GM10266 (cell line): Measurements from ENCODE around the gene APC.

Experiments
- DNase-seq: peaks from one replicate; pipeline ENCODE4 v3.0.0; 2012; ENCODE audit errors: extremely low spot score
- TF ChIP-seq, protein P1 (sequence below): IDR thresholded peaks from 2 replicates; pipeline ENCODE4 v1.5.1; 2012; ENCODE audit warnings: mild to moderate bottlenecking, low read depth; ENCODE audit not compliant: control insufficient read depth, insufficient read depth; ENCODE audit errors: missing control alignments

The APC gene

DNA sequence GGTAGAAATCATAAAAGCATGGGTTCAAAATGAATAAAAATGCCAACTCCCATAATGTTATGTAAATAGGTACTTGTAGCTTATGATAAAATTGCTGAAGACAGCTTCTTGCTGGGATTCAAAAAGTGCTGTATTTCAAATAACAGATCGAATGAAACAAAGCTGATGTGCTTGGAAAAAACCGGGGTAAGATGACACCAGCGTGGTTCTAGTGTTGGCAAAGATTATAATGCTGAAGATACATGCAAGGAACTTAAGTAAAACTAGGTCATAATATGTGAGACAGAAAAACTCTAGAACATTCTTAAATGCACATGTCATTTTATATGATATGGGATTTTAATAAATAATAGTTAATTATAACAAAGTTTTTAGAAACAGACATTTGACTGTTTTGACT is 44.4 kb upstream of the APC start:
- TF ChIP-seq, protein P1, sequence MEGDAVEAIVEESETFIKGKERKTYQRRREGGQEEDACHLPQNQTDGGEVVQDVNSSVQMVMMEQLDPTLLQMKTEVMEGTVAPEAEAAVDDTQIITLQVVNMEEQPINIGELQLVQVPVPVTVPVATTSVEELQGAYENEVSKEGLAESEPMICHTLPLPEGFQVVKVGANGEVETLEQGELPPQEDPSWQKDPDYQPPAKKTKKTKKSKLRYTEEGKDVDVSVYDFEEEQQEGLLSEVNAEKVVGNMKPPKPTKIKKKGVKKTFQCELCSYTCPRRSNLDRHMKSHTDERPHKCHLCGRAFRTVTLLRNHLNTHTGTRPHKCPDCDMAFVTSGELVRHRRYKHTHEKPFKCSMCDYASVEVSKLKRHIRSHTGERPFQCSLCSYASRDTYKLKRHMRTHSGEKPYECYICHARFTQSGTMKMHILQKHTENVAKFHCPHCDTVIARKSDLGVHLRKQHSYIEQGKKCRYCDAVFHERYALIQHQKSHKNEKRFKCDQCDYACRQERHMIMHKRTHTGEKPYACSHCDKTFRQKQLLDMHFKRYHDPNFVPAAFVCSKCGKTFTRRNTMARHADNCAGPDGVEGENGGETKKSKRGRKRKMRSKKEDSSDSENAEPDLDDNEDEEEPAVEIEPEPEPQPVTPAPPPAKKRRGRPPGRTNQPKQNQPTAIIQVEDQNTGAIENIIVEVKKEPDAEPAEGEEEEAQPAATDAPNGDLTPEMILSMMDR = no peak
- no peak for DNase-seq

DNA sequence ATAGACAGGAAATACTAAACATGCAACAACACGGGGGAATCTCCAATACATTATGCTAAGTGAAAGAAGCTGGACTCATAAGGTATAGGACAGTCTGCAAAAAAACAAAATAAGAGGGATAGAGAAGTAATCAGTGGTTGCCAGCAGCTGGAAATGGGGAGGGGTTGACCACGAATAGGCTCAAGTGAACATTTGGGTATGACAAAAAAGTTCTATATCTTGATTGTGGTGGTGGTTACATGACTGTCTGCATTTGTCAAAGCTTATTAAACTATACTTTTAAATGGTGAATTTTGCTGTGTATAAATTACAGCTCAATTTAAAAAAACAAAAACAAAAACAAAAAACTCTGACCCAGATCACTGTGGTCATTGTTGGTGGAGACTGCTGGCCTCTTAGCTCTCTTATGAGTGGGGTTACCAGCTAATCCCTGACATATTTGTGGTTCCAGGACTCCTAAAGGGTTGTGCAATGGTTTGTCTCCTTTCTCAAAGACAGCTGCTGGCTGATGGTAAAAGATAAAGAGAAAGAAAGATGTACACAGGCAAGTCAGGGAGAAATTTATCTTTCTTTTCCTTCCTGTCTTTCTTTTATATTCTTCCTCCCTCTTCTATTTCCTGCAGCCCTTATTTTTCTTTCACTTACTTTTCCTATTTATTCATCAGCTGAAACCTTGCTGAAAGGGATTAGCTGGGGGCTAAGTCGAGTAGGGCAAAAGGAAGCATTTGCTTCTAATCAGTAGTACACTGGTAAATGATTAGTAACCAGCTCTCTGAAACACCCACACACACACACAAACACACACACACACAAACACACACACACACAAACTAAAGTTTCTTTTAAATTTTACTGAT is 42.6 kb upstream of the APC start:
- DNase-seq = no peak
- TF ChIP-seq, protein P1 = no peak

DNA sequence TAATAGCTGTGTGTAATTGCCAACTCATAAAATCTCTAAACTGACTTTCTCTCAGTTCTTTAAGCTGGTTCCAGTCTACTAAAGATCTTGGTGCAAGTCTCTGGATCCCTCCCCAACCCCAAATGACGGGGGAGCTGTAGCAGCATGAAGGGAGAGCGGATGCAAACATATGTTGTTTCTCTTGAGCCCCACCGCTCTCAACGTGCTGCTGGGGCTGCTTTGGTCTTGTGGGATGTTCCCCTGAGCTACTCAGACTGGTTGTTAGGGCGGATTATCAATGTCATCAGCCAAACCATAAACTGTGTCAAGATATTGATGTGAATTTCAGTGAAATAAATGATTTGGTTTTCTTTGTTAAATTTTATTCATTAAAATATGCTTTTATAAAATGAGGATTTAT is 40.9 kb upstream of the APC start:
- TF ChIP-seq, protein P1 = no peak
- DNase-seq = no peak

DNA sequence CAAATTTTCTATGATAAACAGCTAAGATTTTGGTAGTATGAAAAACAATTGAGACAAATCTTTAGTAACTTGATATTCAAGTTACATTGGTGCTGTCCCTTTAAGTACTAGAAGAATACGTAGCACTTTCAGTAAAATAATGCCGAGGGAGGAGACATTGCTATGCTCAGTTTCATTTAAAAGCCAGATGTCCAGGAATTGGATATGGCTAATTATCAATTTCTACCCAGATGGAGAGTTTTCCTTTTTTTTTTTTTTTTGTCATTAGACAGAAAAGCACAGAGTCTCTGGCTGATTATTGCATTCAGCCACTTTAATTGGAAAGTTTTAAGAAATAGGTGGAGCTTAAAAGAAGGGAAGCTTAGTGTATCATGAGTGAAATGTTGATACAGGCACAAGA is 40.4 kb upstream of the APC start:
- TF ChIP-seq, protein P1 = no peak
- no peak for DNase-seq

DNA sequence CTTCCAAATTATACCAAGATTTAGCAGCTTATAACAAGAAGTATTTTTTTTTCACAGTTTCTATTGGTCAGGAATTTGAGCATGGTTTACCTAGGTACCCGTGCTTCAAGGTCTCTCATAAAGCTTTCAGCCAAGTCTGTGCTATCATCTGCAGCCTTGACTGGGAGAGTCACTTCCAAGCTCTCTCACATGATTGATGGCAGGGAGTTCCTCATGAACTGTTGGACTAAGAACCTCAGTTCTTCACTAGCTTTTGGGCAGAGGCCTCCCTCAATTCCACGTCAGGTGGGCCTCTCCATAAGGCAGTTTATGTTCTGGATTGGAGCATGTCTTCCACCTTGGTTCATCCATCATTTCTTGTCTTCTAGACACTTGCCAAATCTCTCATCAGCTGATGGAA is 39.9 kb upstream of the APC start:
- TF ChIP-seq, protein P1 = no peak

DNA sequence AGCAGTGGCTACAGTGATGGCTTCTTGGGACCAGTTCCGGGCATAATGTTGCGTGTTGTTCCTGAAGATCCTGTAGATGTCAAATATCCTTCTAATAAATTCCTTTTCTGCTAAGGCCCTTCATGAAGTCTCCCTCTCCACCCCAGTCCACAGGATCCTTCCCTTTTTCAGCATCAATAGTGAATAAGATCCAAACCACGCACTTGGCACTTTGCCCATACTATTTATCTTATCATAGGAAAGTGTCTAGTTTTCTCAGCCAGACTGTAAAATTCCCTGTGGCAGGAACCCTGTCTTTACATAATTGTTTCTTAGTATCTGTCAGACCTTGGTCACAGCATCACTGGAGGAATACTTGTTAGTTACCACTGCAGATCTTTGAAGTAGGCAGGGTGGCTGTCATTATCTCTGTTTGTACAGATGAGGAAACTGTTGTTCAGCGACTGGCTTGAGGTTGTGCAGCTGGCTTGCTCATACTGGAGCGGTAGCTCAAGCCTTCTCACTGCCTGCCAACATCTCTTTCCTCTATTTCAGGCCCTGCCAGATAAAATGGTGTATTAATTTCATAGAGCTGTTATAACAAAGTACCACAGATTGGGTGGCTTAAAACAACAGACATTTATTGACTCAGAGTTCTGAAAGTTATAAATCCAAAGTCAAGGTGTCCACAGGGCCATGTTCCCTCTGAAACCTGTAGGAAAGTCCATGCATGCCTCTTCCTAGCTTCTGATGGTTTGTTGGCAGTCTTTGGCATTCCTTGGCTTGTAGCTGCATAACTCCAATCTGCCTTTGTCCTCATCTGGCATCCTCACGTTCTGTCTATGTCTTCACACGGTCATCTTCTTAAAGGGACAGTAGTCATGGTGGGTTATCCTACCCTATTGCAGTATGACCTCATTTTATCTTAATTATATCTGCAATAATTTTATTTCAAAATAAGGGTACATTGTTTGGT is 33.5 kb upstream of the APC start:
- DNase-seq = no peak
- TF ChIP-seq, protein P1 = no peak

More for the DNA sequence above, 39.9 kb upstream of the APC start:
- no peak for DNase-seq
